ENCODE data around the gene HS3ST3B1.

Gene HS3ST3B1

DNA sequence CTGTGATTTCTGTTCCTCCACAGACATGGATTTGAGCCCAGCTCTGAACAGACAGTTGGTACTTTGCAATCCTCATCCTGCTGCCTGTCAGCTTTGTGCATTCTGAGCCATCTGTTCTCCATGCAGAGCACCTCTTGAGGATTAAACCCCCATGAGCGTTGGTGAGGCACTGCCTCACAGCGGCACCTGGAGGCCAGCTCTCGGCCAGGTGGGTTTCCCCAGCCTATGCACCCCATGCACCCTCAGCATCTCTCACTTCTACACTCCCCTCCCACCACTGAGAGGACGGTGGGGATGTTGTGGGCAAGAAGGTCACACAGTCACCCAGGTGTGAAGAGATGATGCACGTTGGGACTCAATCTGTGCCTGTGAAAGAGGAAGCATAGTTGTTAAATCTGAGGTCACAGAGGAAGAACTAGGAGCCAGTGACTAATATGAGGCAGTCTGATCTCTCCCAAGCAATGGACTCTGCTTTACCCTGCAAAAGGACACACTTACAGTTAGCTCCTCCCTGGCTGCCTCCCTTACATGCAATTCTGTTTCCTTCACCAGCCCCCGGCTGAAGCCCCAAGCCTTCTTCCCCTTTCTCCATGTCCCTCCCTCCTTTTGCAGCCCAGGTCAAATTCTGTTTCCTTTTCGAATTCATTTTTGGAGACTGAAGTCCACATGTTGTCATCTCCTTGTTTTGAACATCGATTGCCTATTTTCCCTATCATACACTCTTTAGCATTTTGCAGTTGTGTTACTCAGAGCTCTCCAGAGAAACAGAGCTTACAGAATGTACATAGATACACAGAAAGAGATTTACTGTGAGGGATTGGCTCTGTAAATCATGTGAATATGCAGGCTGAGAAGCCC lies 58.5 kb downstream of the HS3ST3B1 start:
- no peak for DNase-seq

DNA sequence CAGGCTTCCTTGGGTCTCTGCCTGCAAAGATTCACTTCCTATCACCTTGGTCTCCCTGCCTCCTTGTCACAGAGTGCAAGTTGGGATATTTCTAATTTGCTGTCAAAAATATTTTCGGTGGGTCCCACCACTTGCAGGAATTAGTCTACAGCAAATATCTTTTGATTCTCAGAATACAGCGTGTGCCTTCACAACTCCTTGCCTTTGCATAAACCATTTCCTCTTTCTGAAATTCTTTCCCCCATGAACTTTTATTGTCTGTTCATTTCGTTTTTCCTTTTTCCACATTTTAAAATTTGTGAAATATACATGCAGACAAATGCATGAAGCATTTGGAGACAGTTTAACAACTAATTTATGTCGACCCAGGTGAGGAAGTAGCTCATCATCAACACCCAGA lies 60.0 kb downstream of the HS3ST3B1 start:
- DNase-seq = no peak

DNA sequence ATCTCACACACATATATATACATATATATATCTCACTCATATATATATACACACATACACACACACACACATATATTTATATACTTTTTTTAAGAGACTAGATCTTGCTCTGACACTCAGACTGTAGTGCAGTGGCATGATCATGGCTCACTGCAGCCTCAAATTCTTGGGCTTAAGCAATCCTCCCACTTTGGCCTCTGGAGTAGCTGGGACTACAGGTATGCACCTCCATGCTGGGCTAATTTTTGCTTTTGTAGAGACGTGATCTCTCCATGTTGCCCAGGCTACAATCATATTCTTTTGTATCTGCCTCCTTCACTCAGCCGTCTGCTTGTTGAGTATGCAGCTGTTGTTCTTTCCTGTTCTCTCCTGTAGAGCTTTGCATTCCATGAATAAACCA lies 60.6 kb downstream of the HS3ST3B1 start:
- DNase-seq = no peak

DNA sequence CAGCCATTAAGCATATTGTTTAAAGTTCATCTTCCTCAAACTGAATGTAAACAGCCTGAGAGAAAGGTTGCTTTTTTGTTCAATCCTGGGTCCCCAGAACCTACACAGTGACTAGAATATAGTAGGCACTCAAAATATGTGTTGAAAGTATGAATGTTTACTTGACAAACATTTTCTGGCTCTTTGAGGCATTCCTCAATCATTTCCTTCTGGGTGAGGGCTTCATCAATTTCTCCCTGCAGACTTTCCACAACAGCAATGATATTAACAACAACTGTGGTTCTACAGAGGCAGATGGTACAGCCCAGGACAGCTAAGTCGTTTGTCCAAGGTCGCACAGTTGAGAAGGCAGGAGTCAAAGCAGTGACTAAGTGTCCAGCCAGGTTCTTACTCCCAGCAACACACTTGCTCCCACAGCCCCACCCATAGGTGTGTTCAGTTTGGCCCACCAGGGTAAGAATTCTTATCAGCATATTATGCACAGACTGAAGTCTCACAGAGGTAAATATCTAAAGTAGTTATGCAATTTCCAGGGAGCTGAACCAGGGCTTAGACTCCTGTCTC lies 61.1 kb downstream of the HS3ST3B1 start:
- DNase-seq = no peak

DNA sequence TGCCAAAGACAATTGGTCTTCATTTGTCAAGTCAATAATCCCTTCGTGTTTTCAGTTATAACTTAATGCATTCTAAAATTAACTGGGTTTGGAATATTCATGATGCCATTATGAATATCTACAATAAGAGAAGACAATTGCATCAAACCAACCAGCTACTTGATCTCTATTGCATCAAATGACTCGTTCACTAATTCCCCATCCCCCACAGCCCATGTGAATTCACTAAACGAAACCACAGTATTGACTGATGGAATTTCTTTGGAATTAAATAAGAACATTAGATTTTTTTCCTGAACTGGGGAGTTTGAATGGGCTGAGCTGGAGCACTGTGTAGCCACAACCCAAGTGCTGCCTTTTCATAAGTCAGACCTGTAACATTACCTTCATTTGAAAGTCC lies 65.3 kb downstream of the HS3ST3B1 start:
- DNase-seq = no peak

DNA sequence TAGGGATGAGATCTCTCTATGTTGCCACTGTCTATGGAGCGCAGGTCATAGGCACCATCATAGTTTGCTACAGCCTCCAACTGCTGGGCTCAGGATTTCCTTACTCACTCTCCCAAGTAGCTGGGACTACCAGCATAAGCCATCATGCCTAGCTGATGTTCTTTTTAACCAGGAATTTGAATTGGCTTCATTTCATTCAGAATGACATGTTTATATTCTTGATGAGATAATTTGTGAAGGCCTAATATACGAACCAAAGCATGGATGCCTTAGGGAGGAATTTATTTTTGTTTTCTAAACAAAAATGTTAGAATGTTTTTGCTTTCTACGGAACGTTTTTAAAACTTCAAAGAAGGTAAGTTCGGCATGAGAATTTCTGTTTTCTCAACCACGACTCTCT lies 71.6 kb downstream of the HS3ST3B1 start:
- no peak for DNase-seq

DNA sequence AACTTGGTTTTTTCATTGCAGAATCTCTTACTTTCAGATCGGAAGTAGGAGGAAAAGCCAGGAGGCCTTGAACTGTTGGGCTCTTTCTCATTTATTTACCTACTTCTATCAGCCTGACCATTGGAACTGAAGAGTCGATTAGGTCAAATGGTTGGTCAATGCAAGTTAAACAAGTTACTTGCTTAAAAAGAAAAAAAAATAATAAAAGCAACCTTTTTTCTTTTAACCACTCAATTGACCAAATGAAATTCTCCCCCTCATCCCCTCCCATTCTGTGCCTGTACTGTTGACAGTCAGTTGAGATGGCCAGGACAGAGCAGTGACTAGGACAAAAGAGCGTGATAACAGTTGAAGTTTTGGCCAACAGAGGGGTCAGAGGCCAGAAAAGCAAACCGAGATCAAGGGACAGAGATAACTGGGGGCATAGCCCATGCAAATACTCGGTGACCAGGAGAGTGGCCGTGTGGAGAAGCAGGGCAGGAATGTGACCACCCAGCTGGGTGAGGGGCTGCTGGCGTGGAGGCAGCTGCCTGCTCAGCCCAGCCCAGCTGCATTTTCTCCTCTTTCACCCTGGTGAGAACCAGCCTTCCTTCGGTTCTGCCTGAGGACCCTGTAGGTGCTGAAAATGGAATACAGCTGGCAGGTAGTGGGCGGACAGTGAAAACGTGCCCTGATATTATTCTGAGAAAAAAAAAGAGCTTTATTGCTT lies 72.2 kb downstream of the HS3ST3B1 start:
- DNase-seq = no peak

DNA sequence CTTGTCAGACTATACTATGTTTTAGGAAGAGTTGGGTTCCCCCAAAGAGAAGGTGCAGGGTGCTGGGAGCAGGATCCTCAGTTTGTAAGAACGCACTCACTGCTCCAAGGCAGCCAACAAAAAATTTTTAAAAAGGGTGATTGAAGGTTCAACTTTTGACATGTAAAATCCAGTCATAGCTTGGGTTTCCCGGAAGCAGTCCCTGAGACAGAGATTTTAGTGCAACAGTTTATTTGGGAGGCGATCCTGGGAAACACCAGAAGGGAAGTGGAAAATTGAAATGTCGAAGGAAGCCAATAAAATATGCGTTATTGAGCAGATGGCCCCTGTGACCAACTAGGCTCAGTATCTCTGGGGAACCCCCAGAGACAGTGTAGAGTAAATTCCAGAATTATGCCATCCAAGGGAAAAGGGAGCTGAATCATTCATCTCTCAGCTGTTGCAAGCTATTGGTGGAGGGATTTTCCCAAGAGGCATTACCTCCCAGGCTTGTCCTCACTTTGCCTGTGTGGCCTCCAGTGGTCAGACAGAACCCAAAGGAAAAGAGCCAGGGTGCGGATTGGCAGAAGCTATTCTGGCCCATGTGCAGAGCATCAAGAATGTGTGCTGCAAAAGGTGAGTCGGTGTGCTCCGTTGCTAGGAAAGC lies 72.9 kb downstream of the HS3ST3B1 start:
- no peak for DNase-seq

DNA sequence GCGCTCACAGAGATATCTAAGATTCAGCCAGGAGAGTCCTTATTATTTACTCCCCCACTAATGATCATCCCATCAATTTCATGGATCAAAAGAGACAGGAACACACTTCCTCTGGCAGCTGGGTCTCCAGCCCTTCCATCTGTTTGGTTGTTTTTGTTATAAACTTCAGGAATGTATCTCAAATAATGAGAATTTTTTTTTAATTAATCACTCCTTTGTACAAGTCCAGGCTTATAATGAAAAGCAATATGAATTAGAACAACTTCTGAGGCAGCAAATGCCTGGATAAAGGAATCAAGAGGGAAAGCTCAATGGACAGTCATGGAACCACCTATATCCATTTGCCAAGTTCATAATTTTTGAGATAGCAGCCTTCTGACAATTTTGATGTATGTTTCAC lies 73.4 kb downstream of the HS3ST3B1 start:
- DNase-seq = no peak

DNA sequence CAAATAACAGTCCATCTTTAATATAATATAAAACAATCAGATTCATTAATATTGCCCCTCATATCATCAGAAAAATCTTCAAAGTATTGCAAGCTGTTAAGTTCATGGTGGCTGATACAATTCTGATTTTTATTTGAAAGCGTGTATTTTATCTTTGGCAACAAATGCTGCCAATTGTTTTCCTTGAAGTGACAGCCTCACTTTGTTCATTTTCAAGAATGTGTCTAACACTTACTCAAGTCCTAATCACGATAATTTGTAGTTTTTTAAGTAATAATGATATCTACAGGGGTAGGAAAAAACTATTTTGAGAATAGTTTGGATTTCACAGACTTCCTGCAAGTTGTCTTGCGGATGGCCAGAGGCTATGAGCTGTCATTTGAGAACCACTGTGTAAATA lies 75.8 kb downstream of the HS3ST3B1 start:
- no peak for DNase-seq

DNA sequence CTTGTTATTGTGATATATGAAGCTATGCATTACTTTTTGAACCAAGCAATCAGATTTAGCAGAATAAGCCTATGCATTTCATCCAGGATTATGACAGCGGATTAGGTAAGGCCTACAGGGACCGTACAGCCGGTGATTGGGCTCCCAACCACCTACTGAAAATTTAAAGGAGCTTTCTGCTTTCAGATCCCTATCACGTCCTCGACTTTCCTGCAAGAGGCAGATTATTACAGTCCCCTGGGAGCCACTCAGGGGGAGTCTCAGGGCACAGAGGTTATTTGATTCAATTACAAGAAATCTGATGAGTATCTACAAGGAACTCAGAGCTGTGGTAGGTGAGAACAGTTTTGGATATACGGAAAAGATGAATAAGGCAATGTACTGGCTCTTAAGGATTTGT lies 80.7 kb downstream of the HS3ST3B1 start:
- no peak for DNase-seq

DNA sequence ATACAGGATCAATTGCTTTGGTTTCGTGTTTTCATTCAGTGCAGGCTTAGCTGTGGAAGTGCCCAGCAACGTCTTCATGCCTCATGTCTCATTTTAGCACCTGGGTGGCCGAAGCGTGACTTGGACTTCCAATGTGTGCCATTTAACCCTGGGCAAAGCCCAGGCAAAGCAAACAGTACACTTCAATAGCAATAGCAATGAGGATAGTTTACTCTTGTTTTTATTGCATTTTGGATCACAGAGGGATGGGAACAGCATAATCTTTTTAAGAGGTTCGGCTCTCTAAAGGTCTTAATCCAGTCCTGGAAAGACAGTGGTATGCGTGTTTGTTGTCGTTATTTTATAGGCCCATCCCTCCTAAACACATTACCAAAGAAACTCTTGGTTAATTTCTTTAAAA lies 86.2 kb downstream of the HS3ST3B1 start:
- no peak for DNase-seq

DNA sequence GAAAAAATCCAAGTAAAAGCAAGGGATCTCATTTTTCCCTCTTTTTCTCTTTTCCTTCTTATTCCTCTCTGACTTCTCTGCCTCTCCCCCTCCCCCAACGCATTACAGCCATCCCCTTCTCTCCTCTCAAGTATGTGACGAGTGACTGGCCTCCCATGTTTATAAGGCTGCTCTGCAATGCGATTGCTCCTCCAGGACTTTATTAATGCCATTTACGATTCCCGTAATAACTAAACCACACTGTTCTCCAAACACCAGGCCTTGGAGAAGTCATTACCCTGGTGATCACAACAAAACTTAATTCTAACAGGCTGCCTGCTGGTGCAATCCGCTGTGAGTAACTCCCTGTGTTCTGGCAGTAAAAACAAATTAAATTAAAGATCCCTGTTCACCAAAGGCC lies 88.8 kb downstream of the HS3ST3B1 start:
- DNase-seq = no peak

DNA sequence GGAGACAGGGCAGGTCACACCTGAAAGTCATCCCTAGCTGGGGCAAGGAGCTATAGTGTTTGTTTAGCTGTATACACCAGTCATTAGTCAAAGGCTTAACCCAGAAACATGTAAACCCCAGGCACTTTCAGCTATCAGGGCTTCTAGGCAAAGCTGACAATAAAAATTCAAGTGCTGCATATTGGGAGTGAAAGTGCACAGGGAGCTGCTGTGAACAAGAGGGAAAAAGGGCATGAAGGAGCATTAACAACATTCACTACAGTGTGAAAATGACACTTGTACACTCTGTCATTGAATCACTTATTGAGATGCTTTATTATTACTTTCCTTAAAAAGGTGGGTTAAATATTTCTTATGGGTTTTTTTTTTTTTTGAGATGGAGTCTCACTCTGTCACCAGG lies 92.8 kb downstream of the HS3ST3B1 start:
- DNase-seq = no peak

DNA sequence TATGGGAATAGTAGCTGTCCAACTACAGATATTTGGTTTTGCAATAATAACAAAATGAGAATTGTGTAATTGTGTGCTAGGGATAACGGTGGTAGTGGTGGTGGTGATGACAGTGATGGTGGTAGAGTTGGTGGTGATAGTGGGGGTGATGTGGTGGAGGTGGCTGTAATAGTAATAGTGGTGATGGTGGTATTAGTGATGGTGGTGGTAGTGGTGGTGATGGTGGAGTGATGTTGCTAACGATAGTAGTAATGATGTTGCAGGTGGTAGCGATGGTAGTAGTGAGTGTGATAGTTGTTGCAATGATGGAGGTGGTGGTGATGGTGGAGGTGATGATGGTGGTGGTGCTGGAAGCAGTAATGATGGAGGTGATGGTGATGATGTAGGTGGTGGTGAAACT lies 94.4 kb downstream of the HS3ST3B1 start:
- no peak for DNase-seq

DNA sequence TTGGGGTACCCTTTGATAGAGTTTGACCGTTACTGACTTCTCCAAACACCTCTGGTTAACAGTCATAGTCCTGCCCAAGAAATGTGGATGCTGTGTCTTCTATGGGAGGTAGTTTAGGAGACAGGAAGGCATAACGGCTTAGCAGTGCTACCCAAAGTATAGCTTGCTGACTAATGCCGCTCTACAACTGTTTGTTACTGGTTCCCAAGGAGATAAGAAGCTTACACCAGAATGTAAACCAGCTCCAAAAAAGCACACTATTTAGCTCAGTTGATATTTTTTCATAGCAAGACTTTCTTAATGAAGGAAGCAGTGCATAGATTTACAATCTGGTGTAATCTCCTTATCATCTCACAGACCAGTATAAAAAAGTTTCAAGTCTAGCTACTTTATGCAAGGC lies 95.7 kb downstream of the HS3ST3B1 start:
- no peak for DNase-seq

DNA sequence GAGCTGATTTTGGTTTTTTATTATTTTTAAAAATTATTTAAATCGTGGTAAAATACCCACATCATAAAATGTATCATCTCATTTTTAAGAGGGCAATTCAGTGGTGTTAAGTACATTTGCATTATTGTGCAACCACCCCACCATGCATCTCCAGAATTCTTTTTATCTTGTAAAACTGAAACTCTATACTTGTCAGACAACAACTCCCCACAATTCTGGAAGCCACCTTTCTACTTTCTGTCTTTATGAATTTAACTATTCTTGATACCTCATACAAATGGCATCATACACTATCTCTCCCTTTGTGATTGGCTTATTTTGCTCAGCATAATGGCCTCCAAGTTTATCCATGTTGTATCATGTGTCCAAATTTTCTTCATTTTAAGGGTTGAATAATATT lies 97.9 kb downstream of the HS3ST3B1 start:
- DNase-seq = no peak

Data from NCI-H510A (cell line).